H1 (cell line): ENCODE data around the gene PRPF6.

Source experiments
- CBX5 ChIP-seq: fragments of 300-800, 300-1000 bp; sonication (generic); IDR thresholded peaks from 2 replicates; pipeline ENCODE4 v1.7.1; 2016; ENCODE audit warnings: antibody characterized with exemption, low read length, low read depth
- EGR1 ChIP-seq: IDR thresholded peaks from 2 replicates; pipeline ENCODE4 v1.6.1; 2011; ENCODE audit warnings: low read depth, low read length, borderline replicate concordance
- EP300 ChIP-seq, 2 experiments: IDR thresholded peaks; 1 replicate in 1 of 2; 2 replicates in 1 of 2; pipeline ENCODE4 v1.6.1; 2011 to 2012; ENCODE audit warnings: low read depth in 2 of 2, low read length in 2 of 2, mild to moderate bottlenecking in 2 of 2, borderline replicate concordance in 1 of 2, inconsistent platforms in 1 of 2, moderate library complexity in 1 of 2
- EZH2 ChIP-seq: fragments of 200-600 bp; sonication (generic); IDR thresholded peaks from 2 replicates; pipeline ENCODE4 v1.7.1; 2012; ENCODE audit warnings: low read depth, mild to moderate bottlenecking, moderate library complexity, low read length, inconsistent platforms; ENCODE audit not compliant: severe bottlenecking
- HDAC2 ChIP-seq, 2 experiments: fragments of 300-600 bp in 1 of 2; sonication (generic) in 1 of 2; IDR thresholded peaks; 2 replicates each; pipeline ENCODE4 v1.6.1; 2011 to 2012; ENCODE audit warnings: low read depth in 2 of 2, low read length in 2 of 2, mild to moderate bottlenecking in 2 of 2, moderate library complexity in 2 of 2, borderline replicate concordance in 1 of 2, inconsistent platforms in 1 of 2
- MAFK ChIP-seq: IDR thresholded peaks from 2 replicates; pipeline ENCODE4 v1.6.1; 2012; ENCODE audit warnings: low read depth, mild to moderate bottlenecking, improper control_type of control experiment, low read length
- PHF8 ChIP-seq: fragments of 200-600 bp; sonication (generic); conservative IDR thresholded peaks from 2 replicates; pipeline ENCODE4 v1.7.1; 2012; ENCODE audit warnings: low read depth, mild to moderate bottlenecking, inconsistent platforms, low read length, moderate library complexity
- POLR2A ChIP-seq, 2 experiments: IDR thresholded peaks; 1 replicate in 1 of 2; 2 replicates in 1 of 2; pipeline ENCODE4 v1.6.1; 2011; ENCODE audit warnings: low read depth in 2 of 2, low read length in 2 of 2, mild to moderate bottlenecking in 2 of 2; ENCODE audit errors: control extremely low read depth in 1 of 2
- RFX5 ChIP-seq: IDR thresholded peaks from 2 replicates; pipeline ENCODE4 v1.6.1; 2011; ENCODE audit warnings: low read depth, low read length, improper control_type of control experiment, borderline replicate concordance
- TCF12 ChIP-seq: IDR thresholded peaks from 2 replicates; pipeline ENCODE4 v1.6.1; 2011; ENCODE audit warnings: low read depth, mild to moderate bottlenecking, low read length
- ZNF274 ChIP-seq: IDR thresholded peaks from 2 replicates; pipeline ENCODE4 v1.7.0; 2012; ENCODE audit warnings: low read length, borderline replicate concordance; ENCODE audit errors: extremely low read depth
- TF ChIP-seq, protein P1 (sequence below), 3 experiments: IDR thresholded peaks; 1 replicate in 2 of 3; 2 replicates in 1 of 3; pipeline versions ENCODE4 v1.5.1 to v1.6.1; 2011; ENCODE audit warnings: low read length in 3 of 3, mild to moderate bottlenecking in 3 of 3, inconsistent platforms in 2 of 3, low read depth in 1 of 3, moderate library complexity in 1 of 3; ENCODE audit not compliant: insufficient read depth in 1 of 3; ENCODE audit errors: control extremely low read depth in 1 of 3

DNA sequence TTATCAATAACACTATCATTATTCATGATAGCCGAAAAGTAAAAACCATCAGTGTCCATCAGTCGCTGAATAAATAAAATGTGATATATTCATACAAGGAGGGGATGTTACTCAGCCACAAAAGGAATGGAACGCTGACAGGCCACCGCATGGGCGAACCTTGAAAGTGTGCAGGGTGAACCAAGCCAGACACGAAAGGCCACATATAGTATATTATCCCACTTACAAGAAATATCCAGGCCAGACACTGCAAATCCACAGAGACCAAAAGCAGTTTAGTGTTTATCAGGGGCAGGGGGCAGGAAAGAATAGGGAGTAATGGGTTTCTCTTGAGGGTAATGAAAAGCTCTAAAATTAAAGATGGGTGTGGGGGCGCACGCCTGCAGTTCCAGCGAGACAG, 62.8 kb downstream of the PRPF6 start:
- no peak for TF ChIP-seq POLR2A (IDR thresholded peaks at IDR 0.05; ENCODE audit: control extremely low read depth in 1 of 2, low read depth in 2 of 2, low read length in 2 of 2)
- no peak for TF ChIP-seq CBX5
- TF ChIP-seq, protein P1, sequence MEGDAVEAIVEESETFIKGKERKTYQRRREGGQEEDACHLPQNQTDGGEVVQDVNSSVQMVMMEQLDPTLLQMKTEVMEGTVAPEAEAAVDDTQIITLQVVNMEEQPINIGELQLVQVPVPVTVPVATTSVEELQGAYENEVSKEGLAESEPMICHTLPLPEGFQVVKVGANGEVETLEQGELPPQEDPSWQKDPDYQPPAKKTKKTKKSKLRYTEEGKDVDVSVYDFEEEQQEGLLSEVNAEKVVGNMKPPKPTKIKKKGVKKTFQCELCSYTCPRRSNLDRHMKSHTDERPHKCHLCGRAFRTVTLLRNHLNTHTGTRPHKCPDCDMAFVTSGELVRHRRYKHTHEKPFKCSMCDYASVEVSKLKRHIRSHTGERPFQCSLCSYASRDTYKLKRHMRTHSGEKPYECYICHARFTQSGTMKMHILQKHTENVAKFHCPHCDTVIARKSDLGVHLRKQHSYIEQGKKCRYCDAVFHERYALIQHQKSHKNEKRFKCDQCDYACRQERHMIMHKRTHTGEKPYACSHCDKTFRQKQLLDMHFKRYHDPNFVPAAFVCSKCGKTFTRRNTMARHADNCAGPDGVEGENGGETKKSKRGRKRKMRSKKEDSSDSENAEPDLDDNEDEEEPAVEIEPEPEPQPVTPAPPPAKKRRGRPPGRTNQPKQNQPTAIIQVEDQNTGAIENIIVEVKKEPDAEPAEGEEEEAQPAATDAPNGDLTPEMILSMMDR (IDR thresholded peaks at IDR 0.05; ENCODE audit: control extremely low read depth in 1 of 3, insufficient read depth in 1 of 3, low read depth in 1 of 3, low read length in 3 of 3): no peak
- no peak for TF ChIP-seq EP300 (IDR thresholded peaks at IDR 0.05; ENCODE audit: borderline replicate concordance in 1 of 2, low read depth in 2 of 2, low read length in 2 of 2)
- no peak for TF ChIP-seq ZNF274
- no peak for TF ChIP-seq MAFK
- no peak for TF ChIP-seq EGR1
- no peak for TF ChIP-seq TCF12
- no peak for TF ChIP-seq PHF8
- no peak for TF ChIP-seq EZH2
- TF ChIP-seq RFX5: no peak
- no peak for TF ChIP-seq HDAC2 (IDR thresholded peaks at IDR 0.05; ENCODE audit: borderline replicate concordance in 1 of 2, low read depth in 2 of 2, low read length in 2 of 2)
